GM13977 (cell line): Measurements from ENCODE around the gene SAMSN1.
"Not testable (repeated sequence)": the region's sequence is repeated elsewhere in the genome, so short reads cannot be mapped to it uniquely, and the experiment has no call there.

Source experiments
- DNase-seq: peaks from one replicate; pipeline ENCODE4 v3.0.0; 2012; ENCODE audit warnings: low spot score
- in situ Hi-C: fragments of 300-500 bp; cut with MboI; formaldehyde crosslinking; loops from one replicate; pipeline ENCODE4 v1.12.0; 2022; ENCODE audit warnings: low sequenced_read_pairs, low pct_unique_long_range_greater_than_20kb, mixed read lengths, inconsistent platforms; ENCODE audit not compliant: unreplicated experiment
- TF ChIP-seq, protein P1 (sequence below): IDR thresholded peaks from 2 replicates; pipeline ENCODE4 v1.5.1; 2012; ENCODE audit warnings: mild to moderate bottlenecking, control low read depth; ENCODE audit not compliant: insufficient read depth; ENCODE audit errors: extremely low read depth, missing control alignments

Gene SAMSN1

DNA sequence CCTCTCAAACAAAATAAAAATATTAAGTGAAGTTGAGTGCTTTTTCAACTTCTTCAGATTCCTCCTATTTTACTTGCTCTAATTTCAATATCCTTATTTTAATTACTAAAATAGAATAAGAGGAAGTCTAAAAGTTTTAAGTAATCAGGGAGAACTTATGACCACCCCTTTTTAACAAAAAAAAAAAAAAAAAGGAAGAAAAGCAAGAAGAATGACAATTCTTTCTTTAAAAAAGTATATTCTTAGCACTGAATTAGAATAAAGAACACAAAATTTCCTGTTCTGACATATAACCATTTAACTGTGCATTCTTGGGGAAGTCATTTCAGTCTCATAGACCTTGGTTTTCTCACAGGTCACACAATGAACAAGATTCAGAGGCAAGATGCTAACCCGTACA is 46.8 kb downstream of the SAMSN1 start:
- no peak for DNase-seq
- TF ChIP-seq, protein P1, sequence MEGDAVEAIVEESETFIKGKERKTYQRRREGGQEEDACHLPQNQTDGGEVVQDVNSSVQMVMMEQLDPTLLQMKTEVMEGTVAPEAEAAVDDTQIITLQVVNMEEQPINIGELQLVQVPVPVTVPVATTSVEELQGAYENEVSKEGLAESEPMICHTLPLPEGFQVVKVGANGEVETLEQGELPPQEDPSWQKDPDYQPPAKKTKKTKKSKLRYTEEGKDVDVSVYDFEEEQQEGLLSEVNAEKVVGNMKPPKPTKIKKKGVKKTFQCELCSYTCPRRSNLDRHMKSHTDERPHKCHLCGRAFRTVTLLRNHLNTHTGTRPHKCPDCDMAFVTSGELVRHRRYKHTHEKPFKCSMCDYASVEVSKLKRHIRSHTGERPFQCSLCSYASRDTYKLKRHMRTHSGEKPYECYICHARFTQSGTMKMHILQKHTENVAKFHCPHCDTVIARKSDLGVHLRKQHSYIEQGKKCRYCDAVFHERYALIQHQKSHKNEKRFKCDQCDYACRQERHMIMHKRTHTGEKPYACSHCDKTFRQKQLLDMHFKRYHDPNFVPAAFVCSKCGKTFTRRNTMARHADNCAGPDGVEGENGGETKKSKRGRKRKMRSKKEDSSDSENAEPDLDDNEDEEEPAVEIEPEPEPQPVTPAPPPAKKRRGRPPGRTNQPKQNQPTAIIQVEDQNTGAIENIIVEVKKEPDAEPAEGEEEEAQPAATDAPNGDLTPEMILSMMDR: no peak
- in situ Hi-C loops: no loop called here

DNA sequence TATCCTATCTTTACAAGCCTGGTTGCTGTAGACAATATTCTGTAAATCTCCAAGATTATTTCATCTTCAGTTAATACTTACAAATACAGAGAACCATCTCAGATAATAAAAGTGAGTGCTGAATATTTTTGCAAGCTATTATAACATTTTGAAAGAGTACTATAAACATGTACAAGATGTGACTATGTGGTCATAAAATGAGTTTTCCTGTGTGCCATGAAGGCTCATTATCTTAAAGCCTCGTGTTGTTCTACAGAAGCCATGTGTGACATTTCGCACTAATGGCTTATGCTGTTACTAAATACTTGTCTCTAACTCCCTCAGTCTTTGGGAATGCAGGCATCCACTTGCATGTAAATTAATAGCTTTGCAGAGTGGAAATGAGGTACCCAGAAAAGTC is 48.3 kb downstream of the SAMSN1 start:
- no peak for DNase-seq
- TF ChIP-seq, protein P1: no peak
- in situ Hi-C loops: no loop called here

DNA sequence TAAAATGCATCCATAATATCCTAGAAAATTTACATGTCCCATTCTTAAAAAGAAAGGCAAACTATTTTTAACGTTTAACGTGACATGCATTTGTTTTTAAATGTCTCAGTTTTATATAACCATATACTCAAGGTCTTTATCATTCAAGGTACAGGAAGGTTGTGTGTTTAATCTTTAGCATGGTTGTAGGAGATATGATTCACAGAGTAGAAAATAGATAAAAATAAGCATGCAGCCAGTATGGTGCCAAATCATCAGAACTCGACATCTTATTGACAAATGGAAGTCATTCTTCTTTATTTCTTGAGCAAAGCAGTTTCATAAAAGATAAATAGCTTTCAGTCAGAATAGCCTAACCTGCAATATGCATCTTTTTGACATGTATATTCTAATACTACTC is 51.0 kb downstream of the SAMSN1 start:
- TF ChIP-seq, protein P1: no peak
- no peak for DNase-seq
- in situ Hi-C loops: no loop called here

DNA sequence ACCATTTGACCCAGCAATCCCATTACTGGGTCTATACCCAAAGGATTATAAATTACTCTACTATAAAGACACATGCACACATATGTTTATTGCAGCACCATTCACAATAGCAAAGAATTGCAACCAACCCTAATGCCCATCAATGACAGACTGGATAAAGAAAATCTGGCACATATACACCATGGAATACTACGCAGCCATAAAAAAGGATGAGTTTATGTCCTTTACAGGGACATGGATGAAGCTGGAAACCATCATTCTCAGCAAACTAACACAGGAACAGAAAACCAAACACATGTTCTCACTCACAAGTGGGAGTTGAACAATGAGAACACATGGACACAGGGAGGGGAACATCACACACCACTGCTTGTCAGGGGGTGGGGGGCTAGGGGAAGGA is 51.9 kb downstream of the SAMSN1 start:
- DNase-seq, in situ Hi-C loops: not testable (repeated sequence)

DNA sequence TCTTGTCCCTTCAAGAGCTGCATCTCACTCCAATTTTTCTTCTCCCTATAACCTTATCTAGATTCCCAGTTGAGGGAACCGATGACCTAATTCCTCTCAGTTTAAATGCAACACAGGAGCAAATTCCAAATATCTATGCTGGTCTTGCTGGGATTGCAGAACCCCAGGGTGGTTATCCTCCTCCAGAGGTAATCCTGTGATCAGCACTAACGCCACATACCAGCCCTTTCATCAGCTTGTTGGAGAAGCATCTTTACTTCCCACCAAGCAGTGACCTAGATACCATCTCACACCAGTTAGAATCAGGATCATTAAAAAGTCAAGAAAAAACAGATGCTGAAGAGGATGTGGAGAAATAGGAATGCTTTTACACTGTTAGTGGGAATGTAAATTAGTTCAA is 52.4 kb downstream of the SAMSN1 start:
- DNase-seq: no peak
- TF ChIP-seq, protein P1: no peak
- in situ Hi-C loops: no loop called here

DNA sequence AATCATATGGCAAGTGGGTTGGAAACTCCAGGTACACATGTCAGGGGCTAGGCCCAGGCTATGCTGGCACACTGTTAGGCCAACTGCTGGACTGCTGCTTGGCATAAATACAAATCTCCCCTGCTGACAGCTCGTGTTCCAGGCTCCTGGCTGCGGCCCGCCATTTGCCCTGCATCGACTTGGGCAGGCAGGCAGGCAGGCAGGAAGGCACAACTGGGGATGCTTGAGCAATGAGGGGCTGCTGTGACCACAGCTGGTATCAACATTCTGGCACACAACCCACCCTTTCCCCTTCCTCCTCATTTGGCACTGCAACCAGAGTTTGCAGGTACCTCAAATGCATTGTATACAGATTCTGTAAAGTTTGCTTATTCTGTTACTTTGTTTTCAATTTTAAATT is 53.2 kb downstream of the SAMSN1 start:
- in situ Hi-C loops: no loop called here
- TF ChIP-seq, protein P1: no peak
- no peak for DNase-seq

DNA sequence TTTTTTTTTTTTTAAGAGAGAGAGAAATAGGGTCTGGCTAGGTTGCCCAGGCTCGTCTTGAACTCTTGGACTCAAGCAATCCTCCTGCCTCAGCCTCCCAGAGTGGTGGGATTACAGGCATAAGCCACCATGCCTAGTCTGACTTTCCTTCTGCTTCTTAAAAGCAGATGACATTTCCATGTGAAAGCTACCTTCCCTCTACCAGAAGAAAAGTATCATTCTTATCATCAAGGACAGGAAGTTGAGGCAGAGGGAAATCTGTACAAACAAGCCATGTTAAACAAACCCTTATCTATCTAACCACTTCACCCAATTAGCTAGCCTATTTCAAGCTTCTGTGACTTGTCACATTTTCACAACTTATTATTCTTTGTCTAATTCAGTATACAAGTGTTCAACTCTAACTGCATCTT is 54.8 kb downstream of the SAMSN1 start:
- DNase-seq: no peak
- in situ Hi-C loops: no loop called here
- TF ChIP-seq, protein P1: no peak
